Left renal cortex interstitium (tissue), 4 donors: ENCODE data around the gene SAMD4A. TPM values are rescaled to one million over a fixed set of nuclear protein-coding genes. Genes with fewer than 3 reads are reported as not detected.
A peak's percentile ranks its signal among the peaks of the same experiment; 100 is the strongest.

Experiments
- DNase-seq, 4 donors: peaks; one replicate each; pipeline ENCODE4 v3.0.0-alpha.2; 2013; ENCODE audit warnings: low read depth in 4 of 4, low spot score in 2 of 4, missing footprints in 1 of 4
- polyA plus RNA-seq, 4 donors: library from polyadenylated mRNA; unstranded; fragments of 120-200 nt; gene quantifications; one replicate each; pipeline ENCODE4 v1.2.1, GENCODE V29; 2013; ENCODE audit not compliant: insufficient read length in 4 of 4

SAMD4A gene
- polyA plus RNA-seq, 4 donors = 8.2 to 11.3 (median 9.9) TPM

DNA sequence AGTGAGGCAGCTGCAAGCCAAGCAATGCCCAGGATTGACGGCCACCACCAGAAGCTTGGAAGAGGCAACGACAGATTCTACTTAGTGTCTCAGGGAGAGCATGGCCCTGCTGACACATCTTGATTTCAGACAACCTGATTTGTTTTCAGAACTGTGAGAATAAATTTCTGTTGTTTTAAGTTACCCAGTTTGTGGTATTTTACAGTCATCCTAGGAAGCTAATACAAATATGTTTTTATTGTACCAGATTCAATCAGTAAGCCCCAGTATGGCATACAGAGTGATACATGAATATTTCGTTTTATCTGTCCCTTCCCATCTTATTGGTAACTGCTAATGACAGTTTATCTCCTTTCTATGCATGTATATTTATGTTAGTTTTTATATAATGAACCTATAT lies 62.3 kb downstream of the SAMD4A start:
- DNase-seq = no peak

DNA sequence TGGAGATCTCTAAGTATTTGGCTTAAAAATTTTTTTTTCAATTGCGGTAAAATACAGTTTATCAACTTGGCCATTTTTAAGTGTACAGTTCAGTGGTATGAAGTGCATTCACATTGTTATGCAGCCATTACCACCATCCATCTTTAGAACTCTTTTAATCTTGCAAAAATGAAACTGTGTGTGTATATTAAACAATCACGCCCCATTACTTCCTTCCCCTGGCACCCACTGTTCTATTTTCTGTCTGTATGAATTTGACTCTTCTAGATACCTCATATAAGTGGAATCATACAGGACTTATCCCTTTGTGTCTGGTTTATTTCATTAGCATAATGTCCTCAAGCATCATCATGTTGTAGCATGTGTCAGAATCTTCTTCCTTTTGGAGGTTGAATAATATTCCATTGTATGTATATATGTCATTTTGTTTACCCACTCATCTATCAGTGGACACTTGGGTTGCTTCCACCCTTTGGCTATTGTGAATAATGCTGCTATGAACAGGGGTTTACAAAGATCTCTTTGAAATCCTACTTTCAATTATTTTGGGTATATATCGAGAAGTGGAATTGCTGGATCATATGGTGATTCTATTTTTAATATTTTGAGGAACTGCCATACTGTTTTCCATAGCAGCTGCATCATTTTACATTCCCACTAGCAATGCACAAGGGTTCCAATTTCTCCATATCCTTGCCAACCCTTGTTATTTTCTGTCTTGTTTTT lies 62.9 kb downstream of the SAMD4A start:
- DNase-seq = no peak

GRCh38 chr14:54631016-54631415 lies 64.1 kb downstream of the SAMD4A start:
- DNase-seq = no peak

- DNase-seq = no peak
Measured at GRCh38 chr14:54632452-54632851, 65.5 kb downstream of the SAMD4A start.

DNA sequence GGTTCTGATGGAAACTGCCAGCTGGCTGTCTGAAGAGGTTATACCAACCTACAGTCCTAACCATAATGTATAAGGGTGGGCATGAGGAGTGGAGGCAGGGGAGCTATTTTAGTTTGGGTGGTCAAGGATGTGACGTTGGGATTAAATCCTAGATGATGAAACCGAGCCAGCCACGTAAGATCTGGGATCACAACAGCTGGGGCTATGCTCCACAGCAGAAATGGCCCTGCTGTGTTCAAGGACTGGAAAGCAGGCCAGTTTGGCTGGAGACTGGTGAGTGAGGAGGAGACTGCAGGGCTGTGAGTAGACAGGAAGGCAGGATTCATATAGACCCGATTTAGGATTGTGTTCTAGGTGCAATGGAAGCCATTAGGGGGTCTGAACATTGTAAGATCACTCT lies 66.1 kb downstream of the SAMD4A start:
- DNase-seq = no peak

- DNase-seq = no peak
Measured at GRCh38 chr14:54637270-54638134, 70.6 kb downstream of the SAMD4A start.

- no peak for DNase-seq
Measured at GRCh38 chr14:54638135-54638446, 71.2 kb downstream of the SAMD4A start.

DNA sequence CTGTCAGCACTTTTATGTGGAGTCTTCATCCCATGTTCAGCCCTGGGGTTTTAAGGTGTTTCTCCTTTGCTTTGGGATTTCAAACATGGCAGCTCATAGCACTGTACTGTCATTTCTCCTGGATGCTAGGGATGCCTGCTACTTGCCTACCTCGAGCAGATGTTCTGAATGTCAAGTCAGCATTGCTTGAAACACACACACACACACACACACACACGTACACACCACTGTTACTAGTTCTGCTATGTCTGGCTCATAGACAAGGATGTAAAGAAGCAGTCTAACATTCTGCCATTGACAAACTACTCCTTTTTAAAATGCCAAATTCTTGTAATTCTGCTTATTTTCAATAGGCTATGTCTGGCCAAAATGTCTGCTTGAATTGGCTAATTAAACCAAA lies 72.7 kb downstream of the SAMD4A start:
- DNase-seq = no peak

DNA sequence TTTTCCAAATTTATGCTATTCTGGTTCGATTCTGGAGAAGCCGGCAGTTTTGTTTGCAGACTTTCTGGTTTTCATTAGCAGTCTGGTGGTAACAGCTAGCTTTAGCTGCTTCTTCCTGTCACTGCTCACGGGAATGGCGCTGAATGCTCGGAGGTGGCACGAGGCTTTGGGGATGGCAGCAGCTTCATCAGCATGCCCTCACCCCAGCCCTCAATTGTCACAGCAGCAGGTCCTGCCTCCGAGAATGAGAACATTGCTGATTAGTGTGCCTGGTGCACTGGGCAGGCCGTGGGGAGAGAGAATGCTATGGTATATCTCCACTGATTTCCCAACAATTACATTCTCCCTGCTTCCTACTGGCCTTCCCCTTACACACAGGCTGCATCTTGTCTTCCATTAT lies 73.6 kb downstream of the SAMD4A start:
- no peak for DNase-seq

DNA sequence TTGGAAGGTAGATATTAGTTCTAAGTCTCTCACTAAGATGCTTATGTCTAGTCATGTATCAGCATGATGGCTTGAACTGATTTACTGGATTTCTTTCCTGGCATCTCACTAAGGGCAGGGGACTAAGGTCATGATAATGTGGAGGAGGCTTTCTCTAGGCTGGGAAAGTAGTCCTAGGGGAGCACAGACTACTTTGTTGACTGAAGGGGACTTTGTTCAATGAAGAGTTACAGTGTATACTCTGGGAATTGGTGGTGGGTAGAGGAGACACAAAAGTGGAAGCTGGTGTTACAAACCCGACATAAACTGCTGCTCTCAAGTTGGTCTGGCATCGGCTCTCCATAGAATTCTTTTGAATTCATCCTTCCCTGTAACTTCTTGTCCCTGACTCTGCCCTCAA lies 75.2 kb downstream of the SAMD4A start:
- DNase-seq = no peak

- no peak for DNase-seq
Measured at GRCh38 chr14:54642801-54643695, 76.1 kb downstream of the SAMD4A start.

DNA sequence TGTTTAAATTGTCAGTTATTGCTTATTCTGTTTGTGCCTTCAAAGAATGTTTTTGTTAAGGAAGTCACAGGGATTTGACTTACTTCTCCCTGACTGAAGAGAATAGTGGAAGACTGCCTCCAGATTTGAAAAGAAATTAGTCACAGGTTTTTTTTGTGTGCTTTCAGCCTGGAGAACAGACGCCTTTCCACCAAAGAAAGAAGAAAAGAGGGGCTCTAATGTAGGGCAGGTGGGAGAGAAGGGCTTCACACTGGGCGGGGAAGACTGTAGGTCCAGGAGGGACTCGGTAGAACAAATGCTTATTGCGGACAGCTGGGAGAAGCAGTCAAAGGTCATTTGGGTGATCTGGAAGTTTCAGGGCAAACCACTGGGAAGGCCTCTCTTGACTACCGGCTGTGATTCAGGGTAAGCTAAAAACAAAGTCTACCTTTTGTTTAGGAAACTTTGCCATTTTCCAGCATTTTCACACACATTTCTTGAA lies 76.8 kb downstream of the SAMD4A start:
- DNase-seq = no peak

- no peak for DNase-seq
Measured at GRCh38 chr14:54645639-54646038, 78.7 kb downstream of the SAMD4A start.

- no peak for DNase-seq
Measured at GRCh38 chr14:54646626-54647025, 79.7 kb downstream of the SAMD4A start.

GRCh38 chr14:54647378-54647777 lies 80.5 kb downstream of the SAMD4A start:
- no peak for DNase-seq

DNA sequence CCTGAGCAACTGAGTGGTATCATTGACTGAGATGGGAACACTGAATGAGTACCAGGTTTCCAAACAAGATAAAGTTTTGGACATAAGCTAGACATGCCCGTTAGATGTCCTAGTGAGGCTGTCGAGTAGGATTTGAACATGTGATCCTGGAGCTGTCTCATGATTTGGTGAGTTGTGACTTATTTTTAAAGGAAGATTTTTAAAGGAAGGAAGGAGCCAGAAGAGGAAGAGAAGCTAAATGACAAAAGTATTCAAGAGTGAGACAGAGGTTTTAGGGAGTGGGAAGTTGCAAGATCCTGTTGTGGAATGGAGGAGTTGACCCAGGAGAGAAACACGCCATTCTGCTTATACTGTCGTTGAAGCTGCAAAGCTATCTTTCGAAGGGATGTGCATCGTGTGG lies 82.1 kb downstream of the SAMD4A start:
- no peak for DNase-seq

- no peak for DNase-seq
Measured at GRCh38 chr14:54650331-54650958, 83.5 kb downstream of the SAMD4A start.

GRCh38 chr14:54650959-54651351 lies 84.0 kb downstream of the SAMD4A start:
- DNase-seq = no peak

DNA sequence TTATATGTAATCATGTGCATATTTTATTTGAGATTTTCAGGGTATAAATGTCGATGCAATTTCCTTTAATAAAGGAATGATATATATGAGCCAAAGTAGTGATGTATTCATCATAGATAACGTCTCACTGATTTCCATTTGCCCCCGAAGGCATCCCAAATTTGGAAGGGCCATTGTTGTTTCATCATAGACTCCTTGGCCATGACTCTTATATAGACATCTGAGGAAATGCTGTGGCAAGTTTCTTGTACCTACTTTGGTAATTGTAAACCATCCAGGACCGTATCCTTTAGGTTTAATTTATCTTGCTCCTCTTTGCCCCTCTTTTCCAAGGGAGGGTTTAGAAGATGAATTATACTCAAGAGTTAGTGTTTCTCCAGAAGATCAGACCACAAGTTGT lies 84.7 kb downstream of the SAMD4A start:
- DNase-seq = no peak

DNA sequence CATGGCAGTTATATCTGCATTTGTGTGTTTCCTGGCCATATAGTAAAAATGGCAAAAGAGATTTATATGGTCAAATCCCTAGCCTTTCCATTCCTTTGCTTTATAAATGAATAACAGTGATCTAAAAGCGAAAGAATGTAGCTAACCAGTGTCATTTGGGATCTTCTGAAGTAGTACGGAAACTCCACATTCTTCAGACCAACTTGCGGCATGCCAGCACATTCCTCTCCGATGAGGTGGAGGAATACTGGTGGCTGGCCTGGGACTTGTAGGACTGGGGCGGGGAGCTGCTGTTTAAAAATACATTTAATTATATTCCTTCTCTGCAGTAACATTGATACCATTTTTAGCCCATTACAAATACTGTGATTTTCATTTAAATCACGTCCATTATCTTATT lies 85.3 kb downstream of the SAMD4A start:
- peak in 2 of 4 donors; percentile 51 to 66 for DNase-seq
